Measurements from ENCODE around the gene MAGEH1. TPM values are rescaled to one million over a fixed set of nuclear protein-coding genes. Genes with fewer than 3 reads are reported as not detected.

The MAGEH1 gene
- polyA plus RNA-seq, 4 donors, result 0.89 to 124 (median 15.1) TPM

DNA sequence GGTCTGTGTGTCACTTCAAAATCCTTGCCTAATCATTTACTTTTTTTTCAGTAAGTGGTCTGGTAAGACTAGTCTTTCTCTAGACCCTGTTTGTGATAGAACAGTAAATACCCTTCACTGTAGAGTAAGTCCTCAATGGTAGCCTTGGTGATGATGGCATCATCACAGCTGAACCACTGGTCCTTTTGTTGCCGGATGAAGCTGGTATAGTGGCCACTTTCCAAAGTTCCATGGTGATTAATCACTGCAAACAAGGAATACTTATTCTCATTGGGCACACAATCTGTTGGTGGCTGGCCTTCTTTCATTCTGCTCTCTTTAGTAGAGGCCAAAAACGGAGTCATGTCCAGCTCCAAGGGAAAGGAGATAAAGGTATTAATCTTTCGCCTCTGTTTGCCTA is 34.8 kb downstream of the MAGEH1 start:
- no peaks in the 10 kb centered on the region for H3K4me1 ChIP-seq (ENCODE audit: control insufficient read depth in 3 of 3, insufficient read depth in 2 of 3, low read depth in 1 of 3, low read length in 2 of 3)
- H3K4me3 ChIP-seq (ENCODE audit: low read depth in 1 of 3, low read length in 3 of 3), result no peak overlapping the region
- H3K27ac ChIP-seq (ENCODE audit: low read depth in 1 of 3, low read length in 2 of 3), result no peak overlapping the region
- H3K9me3 ChIP-seq (ENCODE audit: control insufficient read depth in 2 of 2, insufficient read depth in 1 of 2, low read depth in 1 of 2, low read length in 1 of 2), result no peaks in the 10 kb centered on the region
- no peak for DNase-seq
- 81 to 89% (median 84%) methylated on average over 3 of the region's 3 CpGs for WGBS, 3 donors
- no peaks in the 10 kb centered on the region for H3K27me3 ChIP-seq (ENCODE audit: control insufficient read depth in 3 of 3, insufficient read depth in 3 of 3, low read length in 3 of 3)
- H3K36me3 ChIP-seq (ENCODE audit: control insufficient read depth in 3 of 3, insufficient read depth in 2 of 3, low read depth in 1 of 3, low read length in 3 of 3), result no peaks in the 10 kb centered on the region
- FAIRE-seq, result no peak

- Histone ChIP-seq H3K27me3 (ENCODE audit: control insufficient read depth in 3 of 3, insufficient read depth in 3 of 3, low read length in 3 of 3) (no peaks in the 10 kb centered on the region), H3K4me1 (ENCODE audit: control insufficient read depth in 3 of 3, insufficient read depth in 2 of 3, low read depth in 1 of 3, low read length in 2 of 3) (no peaks in the 10 kb centered on the region), H3K27ac (ENCODE audit: low read depth in 1 of 3, low read length in 2 of 3) (no peak overlapping the region), H3K4me3 (ENCODE audit: low read depth in 1 of 3, low read length in 3 of 3) (no peak overlapping the region), H3K36me3 (ENCODE audit: control insufficient read depth in 3 of 3, insufficient read depth in 2 of 3, low read depth in 1 of 3, low read length in 3 of 3) (no peaks in the 10 kb centered on the region), H3K9me3 (ENCODE audit: control insufficient read depth in 2 of 2, insufficient read depth in 1 of 2, low read depth in 1 of 2, low read length in 1 of 2) (no peaks in the 10 kb centered on the region)
- DNase-seq (peak in 1 of 2 donors; percentile 2), FAIRE-seq (no peak)
- WGBS, 3 donors, result 85 to 92% (median 88%) methylated on average over 2 of the region's 2 CpGs
Measured at GRCh38 chrX:55487143-55487542, 35.2 kb downstream of the MAGEH1 start.

GRCh38 chrX:55488006-55488592 is 36.2 kb downstream of the MAGEH1 start:
- 4 to 53% (median 25%) methylated on average over 5 to 22 of the region's 23 CpGs for WGBS, 3 donors
- H3K4me1 ChIP-seq (ENCODE audit: control insufficient read depth in 3 of 3, insufficient read depth in 2 of 3, low read depth in 1 of 3, low read length in 2 of 3), result no peaks in the 10 kb centered on the region
- no peaks in the 10 kb centered on the region for H3K9me3 ChIP-seq (ENCODE audit: control insufficient read depth in 2 of 2, insufficient read depth in 1 of 2, low read depth in 1 of 2, low read length in 1 of 2)
- H3K27ac ChIP-seq (ENCODE audit: low read depth in 1 of 3, low read length in 2 of 3), result peak overlapping the region in 2 of 3 donors; percentile 80 to 97
- DNase-seq, result no peak
- no peak for FAIRE-seq
- peak overlapping the region in 2 of 3 donors; percentile 58 to 71 for H3K4me3 ChIP-seq (ENCODE audit: low read depth in 1 of 3, low read length in 3 of 3)
- H3K36me3 ChIP-seq (ENCODE audit: control insufficient read depth in 3 of 3, insufficient read depth in 2 of 3, low read depth in 1 of 3, low read length in 3 of 3), result no peaks in the 10 kb centered on the region
- H3K27me3 ChIP-seq (ENCODE audit: control insufficient read depth in 3 of 3, insufficient read depth in 3 of 3, low read length in 3 of 3), result no peaks in the 10 kb centered on the region

DNA sequence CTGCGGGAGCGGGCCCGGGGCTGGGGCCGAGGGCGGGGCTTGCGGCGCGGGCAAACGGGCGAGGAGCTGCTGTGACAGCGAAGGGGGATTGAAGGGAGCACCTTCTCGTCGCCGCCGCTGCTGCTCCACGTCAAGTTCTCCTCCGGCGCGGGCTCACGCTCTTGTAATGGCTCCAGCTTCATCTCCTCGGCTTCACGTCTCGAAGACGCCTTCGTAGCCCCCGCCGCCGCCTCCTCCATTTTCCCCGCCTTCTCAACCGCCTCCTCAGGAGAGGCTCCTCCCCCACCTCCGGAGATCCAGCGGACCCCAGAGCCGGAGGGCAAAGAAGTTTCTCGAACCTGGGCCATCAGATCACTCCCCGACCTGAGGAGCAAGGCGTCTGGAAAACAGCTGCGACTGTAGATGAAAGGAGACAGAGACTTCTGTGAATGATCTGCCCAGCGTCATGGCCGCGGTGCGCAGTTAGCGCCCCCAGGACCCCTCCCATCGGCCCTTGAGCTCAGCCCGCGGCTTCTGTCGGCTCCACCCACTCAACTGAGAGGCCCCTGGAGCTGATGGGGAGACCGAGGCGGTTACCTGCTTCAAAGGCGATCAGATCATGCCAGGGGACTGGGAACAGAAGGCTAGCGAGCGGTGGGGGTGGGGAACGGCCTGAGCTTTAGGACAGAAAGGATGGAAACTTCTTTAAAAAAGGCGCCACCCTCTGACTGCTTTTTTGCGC is 36.8 kb downstream of the MAGEH1 start:
- Histone ChIP-seq H3K4me3 (ENCODE audit: low read depth in 1 of 3, low read length in 3 of 3) (peak overlapping the region; percentile 50 to 71 (median 58)), H3K27me3 (ENCODE audit: control insufficient read depth in 3 of 3, insufficient read depth in 3 of 3, low read length in 3 of 3) (no peaks in the 10 kb centered on the region), H3K36me3 (ENCODE audit: control insufficient read depth in 3 of 3, insufficient read depth in 2 of 3, low read depth in 1 of 3, low read length in 3 of 3) (no peaks in the 10 kb centered on the region), H3K4me1 (ENCODE audit: control insufficient read depth in 3 of 3, insufficient read depth in 2 of 3, low read depth in 1 of 3, low read length in 2 of 3) (no peaks in the 10 kb centered on the region), H3K27ac (ENCODE audit: low read depth in 1 of 3, low read length in 2 of 3) (peak overlapping the region in 2 of 3 donors; percentile 96 to 97), H3K9me3 (ENCODE audit: control insufficient read depth in 2 of 2, insufficient read depth in 1 of 2, low read depth in 1 of 2, low read length in 1 of 2) (no peaks in the 10 kb centered on the region)
- WGBS, 3 donors, result 0 to 36% (median 14%) methylated on average over 24 to 54 of the region's 54 CpGs
- FAIRE-seq (no peak), DNase-seq (peak; percentile 28 to 86)

DNA sequence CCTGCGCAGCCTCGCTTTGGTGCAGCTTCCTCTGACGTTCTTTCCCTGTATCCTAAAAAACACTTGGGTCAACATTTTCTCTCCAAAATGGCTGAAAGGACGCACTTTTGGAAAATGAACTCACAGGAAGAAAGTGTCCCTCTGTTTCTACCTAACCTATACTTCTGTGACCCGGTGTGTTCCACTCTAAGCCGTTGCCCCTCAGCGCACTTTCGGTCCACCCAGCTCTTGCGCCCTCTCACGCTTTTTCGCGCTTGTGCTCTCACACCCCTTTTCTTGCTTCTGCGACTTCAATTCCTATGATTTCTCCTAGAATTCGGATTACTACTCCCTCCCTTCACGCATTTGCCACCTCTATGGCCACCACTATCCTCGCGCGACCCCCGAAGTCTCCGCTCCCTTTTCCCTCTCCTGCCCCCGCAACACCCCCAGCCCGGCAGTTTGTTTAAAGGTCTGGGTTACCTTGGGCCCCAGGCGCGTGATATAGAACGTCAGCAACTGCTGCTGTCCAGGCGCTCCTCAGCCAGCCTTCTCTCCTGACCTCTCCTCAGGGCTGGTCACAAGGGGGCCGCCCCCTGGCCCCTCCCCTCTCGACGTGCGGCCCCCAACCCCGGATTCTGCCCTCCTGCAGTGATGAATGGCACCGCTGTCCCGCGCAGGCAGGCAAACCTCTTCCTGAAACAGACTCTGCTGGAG is 37.5 kb downstream of the MAGEH1 start, which contains the start of gene USP51:
TSS of gene USP51 (minus strand) at position 535 of the 696 bp plus-strand sequence. CDS start 909 bp downstream, outside the sequence.
- no peaks in the 10 kb centered on the region for H3K9me3 ChIP-seq (ENCODE audit: control insufficient read depth in 2 of 2, insufficient read depth in 1 of 2, low read depth in 1 of 2, low read length in 1 of 2)
- FAIRE-seq, result no peak

DNA sequence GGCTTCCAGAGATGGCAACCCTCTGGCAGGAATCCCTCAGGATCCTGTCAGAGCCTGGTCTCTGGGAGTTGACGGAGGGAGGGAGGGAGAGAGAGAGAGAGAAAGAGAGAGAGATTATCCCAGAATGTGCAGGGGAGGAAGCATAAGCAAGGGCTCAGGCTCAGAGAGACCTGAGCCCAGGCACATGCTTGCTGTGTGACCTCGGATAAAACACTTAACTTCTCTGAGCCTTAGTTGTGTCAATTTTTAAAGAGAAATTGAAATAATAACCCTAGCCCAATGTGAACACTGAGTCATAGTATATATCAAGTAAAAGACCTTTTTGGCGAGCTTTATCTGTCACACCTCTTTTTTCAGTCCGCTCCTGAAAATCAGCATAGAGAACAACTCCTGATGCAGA is 38.2 kb downstream of the MAGEH1 start:
- DNase-seq, result no peak
- Histone ChIP-seq H3K27me3 (ENCODE audit: control insufficient read depth in 3 of 3, insufficient read depth in 3 of 3, low read length in 3 of 3) (no peaks in the 10 kb centered on the region), H3K9me3 (ENCODE audit: control insufficient read depth in 2 of 2, insufficient read depth in 1 of 2, low read depth in 1 of 2, low read length in 1 of 2) (no peaks in the 10 kb centered on the region), H3K27ac (ENCODE audit: low read depth in 1 of 3, low read length in 2 of 3) (peak overlapping the region in 2 of 3 donors; percentile 96 to 97), H3K4me1 (ENCODE audit: control insufficient read depth in 3 of 3, insufficient read depth in 2 of 3, low read depth in 1 of 3, low read length in 2 of 3) (no peaks in the 10 kb centered on the region), H3K4me3 (ENCODE audit: low read depth in 1 of 3, low read length in 3 of 3) (peak overlapping the region in 1 of 3 donors; percentile 71), H3K36me3 (ENCODE audit: control insufficient read depth in 3 of 3, insufficient read depth in 2 of 3, low read depth in 1 of 3, low read length in 3 of 3) (no peaks in the 10 kb centered on the region)
- 56 to 69% (median 66%) methylated on average over 4 of the region's 4 CpGs for WGBS, 3 donors
- no peak for FAIRE-seq

More for the DNA sequence above, 37.5 kb downstream of the MAGEH1 start, which contains the start of gene USP51:
- Histone ChIP-seq H3K36me3 (ENCODE audit: control insufficient read depth in 3 of 3, insufficient read depth in 2 of 3, low read depth in 1 of 3, low read length in 3 of 3) (no peaks in the 10 kb centered on the region), H3K4me1 (ENCODE audit: control insufficient read depth in 3 of 3, insufficient read depth in 2 of 3, low read depth in 1 of 3, low read length in 2 of 3) (no peaks in the 10 kb centered on the region), H3K27me3 (ENCODE audit: control insufficient read depth in 3 of 3, insufficient read depth in 3 of 3, low read length in 3 of 3) (no peaks in the 10 kb centered on the region), H3K27ac (ENCODE audit: low read depth in 1 of 3, low read length in 2 of 3) (peak within 1 kb of the TSS in 2 of 3 donors; percentile 96 to 97), H3K4me3 (ENCODE audit: low read depth in 1 of 3, low read length in 3 of 3) (peak within 1 kb of the TSS; percentile 50 to 71 (median 58))
- 1 to 36% (median 13%) methylated on average over 24 to 34 of the region's 34 CpGs for WGBS, 3 donors
- peak in 1 of 2 donors; percentile 81 for DNase-seq

- no peak overlapping the region for H3K4me3 ChIP-seq (ENCODE audit: low read depth in 1 of 3, low read length in 3 of 3)
- 68 to 81% (median 75%) methylated on average over 4 of the region's 4 CpGs for WGBS, 3 donors
- FAIRE-seq (no peak), DNase-seq (no peak)
- H3K27ac ChIP-seq (ENCODE audit: low read depth in 1 of 3, low read length in 2 of 3), result no peak overlapping the region
- H3K36me3 ChIP-seq (ENCODE audit: control insufficient read depth in 3 of 3, insufficient read depth in 2 of 3, low read depth in 1 of 3, low read length in 3 of 3), result no peaks in the 10 kb centered on the region
- H3K9me3 ChIP-seq (ENCODE audit: control insufficient read depth in 2 of 2, insufficient read depth in 1 of 2, low read depth in 1 of 2, low read length in 1 of 2), result no peaks in the 10 kb centered on the region
- no peaks in the 10 kb centered on the region for H3K27me3 ChIP-seq (ENCODE audit: control insufficient read depth in 3 of 3, insufficient read depth in 3 of 3, low read length in 3 of 3)
- H3K4me1 ChIP-seq (ENCODE audit: control insufficient read depth in 3 of 3, insufficient read depth in 2 of 3, low read depth in 1 of 3, low read length in 2 of 3), result no peaks in the 10 kb centered on the region
Measured at GRCh38 chrX:55490974-55491373, 39.0 kb downstream of the MAGEH1 start.

Measured in small intestine (tissue), 7 donors.